Colonic mucosa (tissue), 4 donors: ENCODE data around the gene SEZ6L. TPM values are rescaled to one million over a fixed set of nuclear protein-coding genes. Genes with fewer than 3 reads are reported as not detected.

Experiments used
- DNase-seq: peaks from one replicate; pipeline ENCODE4 v3.0.0-alpha.2; 2020
- H3K27ac ChIP-seq: fragments of 200-600 bp; one replicate; pipeline ENCODE4 v1.8.0; 2021
- H3K27me3 ChIP-seq: fragments of 200-600 bp; one replicate; pipeline ENCODE4 v1.8.0; 2021
- H3K36me3 ChIP-seq: fragments of 200-600 bp; one replicate; pipeline ENCODE4 v1.8.0; 2021
- H3K4me1 ChIP-seq: fragments of 200-600 bp; one replicate; pipeline ENCODE4 v1.8.0; 2021; ENCODE audit warnings: mild to moderate bottlenecking
- H3K4me3 ChIP-seq: fragments of 200-600 bp; one replicate; pipeline ENCODE4 v1.8.0; 2021
- H3K9ac ChIP-seq, 2 donors: one replicate each; pipeline ENCODE4 v1.7.0; 2013; ENCODE audit warnings: control low read depth in 2 of 2, low read depth in 2 of 2, low read length in 2 of 2
- H3K9me3 ChIP-seq: fragments of 200-600 bp; one replicate; pipeline ENCODE4 v1.8.0; 2021
- CTCF ChIP-seq: fragments of 200-600 bp; IDR thresholded peaks from one replicate; pipeline ENCODE4 v1.8.0; 2022; ENCODE audit warnings: antibody characterized with exemption, mild to moderate bottlenecking
- intact Hi-C: fragments of 100-400 bp; cut with DNase I; formaldehyde crosslinking; loops from one replicate; pipeline ENCODE4 v1.14.1; 2022
- total RNA-seq, 2 donors: library from RNA; stranded (reverse); fragmentation: NEBNext Ultra II Directional in 1 of 2; extraction: Animal tissue kit (Norgen Biotek cat#: 25700) in 1 of 2; gene quantifications; one replicate each; pipeline ENCODE4 v1.2.1, GENCODE V29; 2021
- donor health status: healthy.
- donor health status: DM: no; HTN: no; CAD: no.
- donor health status: DM: no; HTN: no; CAD: no.

The SEZ6L gene
- under 1 TPM in 1 of 2 donors, not detected in 1; 0.32 TPM for total RNA-seq

GRCh38 chr22:26169315-26170111 is at the start of gene SEZ6L:
Gene SEZ6L (plus strand): TSS chr22:26169462. CDS start chr22:26169670, 208 bp downstream.
- Histone ChIP-seq H3K4me1 (no peaks in the 10 kb centered on the region), H3K4me3 (peak within 1 kb of the TSS; percentile 15), H3K27me3 (peaks cover 32% of the 10 kb centered on the region), H3K9ac (no peak within 1 kb of the TSS), H3K36me3 (no peaks in the 10 kb centered on the region), H3K9me3 (no peaks in the 10 kb centered on the region), H3K27ac (no peak within 1 kb of the TSS)
- no peak for TF ChIP-seq CTCF
- intact Hi-C loops, result loop anchor here (10.0 kb wide), 1 partner anchor 155 kb away; no protein-coding TSS in a partner anchor
- DNase-seq, result no peak

- Histone ChIP-seq H3K36me3 (no peaks in the 10 kb centered on the region), H3K9me3 (no peaks in the 10 kb centered on the region), H3K27ac (no peak overlapping the region), H3K27me3 (no peaks in the 10 kb centered on the region), H3K9ac (no peak overlapping the region), H3K4me3 (no peak overlapping the region), H3K4me1 (no peaks in the 10 kb centered on the region)
- intact Hi-C loops, result no loop called here
- DNase-seq, result no peak
- TF ChIP-seq CTCF, result no peak
These were observed 46.3 kb upstream of the SEZ6L start for GRCh38 chr22:26122920-26123468.

- Histone ChIP-seq H3K27me3 (no peaks in the 10 kb centered on the region), H3K9ac (no peak overlapping the region), H3K9me3 (no peaks in the 10 kb centered on the region), H3K4me3 (no peak overlapping the region), H3K27ac (no peak overlapping the region), H3K36me3 (no peaks in the 10 kb centered on the region), H3K4me1 (no peaks in the 10 kb centered on the region)
- no peak for TF ChIP-seq CTCF
- intact Hi-C loops, result no loop called here
- DNase-seq, result no peak
These were observed 44.1 kb upstream of the SEZ6L start for GRCh38 chr22:26124991-26125725.

GRCh38 chr22:26127126-26127525 is 42.1 kb upstream of the SEZ6L start:
- H3K4me1 ChIP-seq, result no peaks in the 10 kb centered on the region
- intact Hi-C loops, result no loop called here
- H3K9ac ChIP-seq, result no peak overlapping the region

More at GRCh38 chr22:26127126-26127525, 42.1 kb upstream of the SEZ6L start:
- Histone ChIP-seq H3K27ac (no peak overlapping the region), H3K4me3 (no peak overlapping the region), H3K27me3 (no peaks in the 10 kb centered on the region), H3K9me3 (no peaks in the 10 kb centered on the region), H3K36me3 (no peaks in the 10 kb centered on the region)
- TF ChIP-seq CTCF, result no peak
- DNase-seq, result no peak
